HG03060 (cell line): Measurements from ENCODE around the gene SCD5.

Experiments
- ATAC-seq: cut with Tn5 transposase; IDR thresholded peaks from one replicate; pipeline ENCODE4 v1.9.1; 2021; ENCODE audit warnings: low read depth, moderate number of reproducible peaks; ENCODE audit not compliant: unreplicated experiment

The SCD5 gene

DNA sequence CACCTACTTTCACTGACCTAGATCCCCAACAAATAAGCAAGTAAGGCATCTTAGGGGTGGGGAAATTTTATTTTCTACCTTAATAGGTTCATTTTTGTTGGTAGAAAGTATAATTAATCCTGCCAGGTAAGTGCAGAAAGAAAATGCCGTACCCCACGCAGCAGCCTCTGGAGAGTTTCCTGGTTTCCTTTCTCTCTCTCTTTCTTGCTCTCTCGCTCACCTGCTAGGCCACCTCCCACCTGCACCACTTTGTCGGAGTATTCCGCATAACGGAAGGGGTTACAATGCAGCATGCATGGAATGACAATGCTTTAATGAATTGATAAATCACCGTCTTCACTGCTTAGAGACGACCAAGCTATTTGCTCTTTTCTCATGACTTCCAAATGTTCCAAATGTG is 101.0 kb downstream of the SCD5 start:
- ATAC-seq: no peak

DNA sequence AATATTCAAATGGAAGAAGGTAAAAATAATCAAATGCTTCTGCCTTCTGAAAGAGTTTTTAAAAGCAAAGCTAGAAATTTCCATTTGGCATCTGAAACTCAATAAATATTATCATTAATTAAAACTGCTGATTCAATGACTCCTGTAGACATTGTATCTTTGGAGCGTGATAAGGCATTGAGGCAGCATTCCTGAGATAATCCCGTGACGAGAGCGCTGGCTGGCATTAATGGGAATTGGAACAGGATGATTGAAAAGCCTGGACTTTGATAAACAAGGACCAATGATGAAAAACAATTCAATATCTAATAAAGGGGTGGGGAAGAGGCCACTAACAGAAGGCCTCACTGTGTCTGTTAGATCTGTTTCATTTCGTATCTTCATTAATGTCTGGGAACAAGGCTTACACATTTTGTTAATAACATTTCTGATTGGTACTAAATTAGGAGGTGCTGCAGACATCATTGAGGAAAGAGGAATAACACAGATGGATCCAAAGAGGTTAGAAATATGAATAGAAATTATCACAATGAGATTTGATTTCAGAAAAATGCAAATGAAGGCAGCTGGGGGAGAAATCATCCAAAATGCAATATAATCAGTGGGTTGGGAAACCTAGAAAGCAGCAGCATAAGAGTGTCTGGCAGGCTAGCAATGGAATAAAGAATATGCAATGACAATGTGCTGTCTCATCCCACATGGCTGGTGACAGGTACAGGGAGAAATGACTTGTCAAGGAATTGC is 102.3 kb downstream of the SCD5 start:
- ATAC-seq: no peak

DNA sequence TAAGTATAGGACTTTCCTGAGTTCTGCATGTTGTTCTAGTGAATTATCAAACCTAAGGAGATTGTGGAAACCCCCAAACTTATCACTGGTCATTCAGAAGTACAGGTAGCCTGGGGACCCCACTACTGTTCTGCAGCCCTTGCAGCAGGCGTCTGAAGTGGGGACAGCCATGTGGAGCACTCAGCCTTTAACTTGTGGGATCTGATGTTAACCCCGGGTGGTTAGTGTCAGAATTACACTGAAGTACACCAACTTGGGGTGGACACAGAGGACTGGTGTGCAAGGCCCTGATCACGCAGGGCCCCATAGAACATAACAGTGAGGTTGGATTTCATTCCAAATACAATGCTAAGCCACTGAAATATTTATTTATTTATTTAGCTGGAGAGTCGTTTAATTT is 103.7 kb downstream of the SCD5 start:
- ATAC-seq: no peak

DNA sequence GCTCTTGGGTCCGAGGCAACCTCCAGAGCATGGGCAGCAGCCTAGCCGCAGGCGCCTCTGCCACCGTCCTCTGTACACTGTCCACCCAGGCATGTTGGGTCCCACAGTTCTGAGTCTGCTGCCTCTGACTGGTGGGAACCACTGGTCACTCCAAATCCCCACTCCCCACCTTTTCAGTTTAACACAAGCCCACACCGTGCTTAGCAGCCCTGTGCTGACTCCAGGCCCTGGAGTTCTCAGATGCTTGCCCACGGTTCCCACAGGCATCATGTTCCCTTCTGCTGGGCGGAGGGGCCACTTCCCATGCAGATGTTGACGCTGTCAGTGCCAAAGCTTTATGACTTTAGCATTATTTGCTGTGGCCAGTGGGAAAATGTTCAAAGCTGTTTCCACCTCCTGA is 104.5 kb downstream of the SCD5 start:
- ATAC-seq: no peak

DNA sequence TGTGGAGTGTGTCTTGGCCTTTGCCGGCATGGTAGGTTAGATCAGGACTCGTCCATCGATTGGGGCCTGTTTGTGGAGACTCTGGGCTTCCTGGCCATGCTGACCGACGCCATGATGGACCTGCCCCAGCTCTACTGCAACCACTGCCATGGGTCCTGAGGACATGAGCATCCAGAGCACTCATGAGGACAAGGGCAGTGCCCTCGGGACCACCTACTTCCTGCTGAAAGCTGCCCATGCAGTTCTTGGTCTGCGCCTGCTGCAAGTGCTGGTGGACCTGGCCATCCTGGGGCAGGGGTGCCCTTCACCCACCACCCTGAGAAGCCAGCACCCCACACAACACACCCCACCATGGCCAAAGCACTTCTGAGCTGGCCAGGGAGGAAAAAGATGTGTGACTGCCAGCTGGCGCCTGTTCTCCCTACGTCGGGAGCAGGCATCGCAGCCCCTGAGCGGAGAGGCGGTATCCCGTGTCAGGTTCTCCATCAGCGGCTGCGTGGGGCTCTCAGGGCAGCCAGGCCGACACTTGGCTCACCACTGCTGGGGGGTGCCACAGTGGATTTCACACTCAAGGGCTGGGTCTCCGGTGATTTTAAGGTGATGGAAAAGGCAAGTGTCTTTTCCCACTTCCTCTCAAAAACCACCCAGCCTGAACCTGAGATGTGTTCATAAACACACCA is 106.4 kb downstream of the SCD5 start:
- no peak for ATAC-seq

DNA sequence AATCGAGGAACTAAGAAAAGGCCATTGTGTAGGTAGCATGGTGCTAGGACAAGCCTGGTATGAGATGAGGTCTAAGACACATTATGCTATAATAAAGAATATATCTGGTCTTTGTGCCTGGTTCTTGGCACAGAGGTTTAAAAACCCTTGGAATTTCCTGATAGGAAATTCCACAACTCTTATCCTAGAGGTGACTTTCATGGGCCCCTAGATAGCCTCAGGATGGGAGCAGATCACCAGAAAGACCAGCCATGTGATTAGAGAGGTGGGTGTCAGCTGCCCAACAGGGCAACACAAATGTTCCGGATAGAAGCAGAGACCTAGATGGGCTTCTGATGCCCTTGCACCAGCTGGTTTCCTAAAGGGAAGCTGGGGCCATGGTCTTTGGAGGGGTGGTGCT is 107.2 kb downstream of the SCD5 start:
- no peak for ATAC-seq

DNA sequence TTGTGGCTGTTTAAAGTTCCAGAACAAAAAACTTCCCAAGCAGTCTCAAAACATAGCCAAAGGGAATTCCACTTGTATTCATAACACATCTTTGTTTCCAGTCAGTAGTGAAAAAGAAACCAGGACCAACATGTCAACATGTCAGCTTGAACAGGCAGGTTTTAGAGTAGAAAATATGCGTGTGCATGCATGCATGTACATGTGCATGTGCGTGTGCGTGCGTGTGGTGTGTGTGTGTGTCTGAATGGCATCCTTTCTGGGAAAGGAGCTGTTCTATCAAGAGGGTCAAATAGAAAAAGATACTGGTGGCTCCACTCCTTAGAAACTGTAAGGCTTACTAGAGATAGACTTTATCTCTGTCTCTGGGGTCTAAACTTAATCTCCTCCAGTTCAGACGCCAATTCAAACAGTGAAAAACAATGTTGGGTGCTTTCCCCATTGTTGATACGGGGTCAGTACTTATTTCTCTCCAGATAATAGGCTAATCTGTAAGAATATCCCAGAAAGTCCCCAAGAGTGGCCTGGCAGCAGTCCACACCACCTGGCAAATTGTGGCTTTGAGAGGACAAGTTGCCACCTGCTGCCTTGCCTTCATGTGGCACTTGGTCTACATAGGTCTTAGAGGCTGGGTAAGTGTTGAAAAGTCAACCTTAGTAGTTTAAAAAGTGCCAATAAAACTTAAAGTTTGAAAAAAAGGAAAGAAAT is 110.4 kb downstream of the SCD5 start:
- ATAC-seq: no peak

DNA sequence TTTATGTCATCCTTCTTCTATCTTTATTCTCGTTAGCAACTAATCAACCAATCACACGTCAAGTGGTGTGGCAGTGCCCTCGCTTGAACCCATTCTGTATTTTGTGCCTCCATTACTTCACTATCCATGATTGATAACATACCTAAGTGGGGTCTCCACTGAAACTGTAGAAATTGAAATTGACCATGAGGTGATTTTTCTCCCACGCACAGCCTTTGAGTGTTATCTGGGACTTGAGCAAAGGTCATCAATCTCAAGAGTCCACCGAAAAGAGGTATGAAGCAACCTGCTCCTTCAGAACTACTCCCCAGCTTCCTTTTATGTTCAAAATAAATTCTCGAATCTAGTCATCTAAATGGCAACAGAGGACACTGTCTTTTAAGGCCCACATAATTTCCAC is 111.1 kb downstream of the SCD5 start:
- ATAC-seq: no peak

DNA sequence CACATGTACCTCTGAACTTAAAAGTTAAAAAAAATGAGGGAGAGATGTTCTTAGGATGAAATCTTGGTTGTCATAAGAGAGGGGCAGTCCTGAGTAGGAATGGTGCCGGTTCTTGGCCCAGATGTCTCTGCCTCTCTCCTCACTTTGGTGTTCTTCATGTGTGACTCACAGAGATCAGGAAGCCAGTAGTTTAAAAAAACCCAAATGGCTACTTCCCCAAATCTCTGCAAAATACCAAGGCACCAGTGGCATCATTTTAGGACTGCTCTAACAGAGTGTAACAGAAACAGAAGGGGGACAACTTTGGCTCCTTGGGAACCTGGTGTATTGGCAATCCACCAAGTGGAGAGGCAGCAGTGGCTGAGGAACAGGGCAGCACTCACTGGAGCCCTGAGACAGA is 116.8 kb downstream of the SCD5 start:
- ATAC-seq: no peak

DNA sequence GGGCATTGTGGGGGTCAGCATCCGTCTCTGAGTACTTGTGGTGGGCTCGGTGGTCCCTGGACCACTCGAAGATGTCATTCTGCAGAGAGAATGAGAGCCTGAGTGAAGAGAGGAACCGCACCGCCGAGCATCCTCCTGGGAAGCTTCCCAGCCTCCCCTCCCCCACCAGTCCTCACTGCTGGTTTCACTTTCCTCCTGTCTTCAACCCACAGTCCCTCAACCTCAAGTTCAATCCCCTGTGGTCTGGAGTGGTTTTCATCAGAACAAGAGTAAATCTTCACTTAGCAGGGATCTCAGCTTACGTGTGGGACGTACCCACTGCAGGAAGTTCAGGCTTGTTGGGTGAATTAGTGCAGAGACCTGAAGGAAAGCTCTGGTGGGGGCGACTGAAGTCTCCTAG is 117.8 kb downstream of the SCD5 start:
- no peak for ATAC-seq

DNA sequence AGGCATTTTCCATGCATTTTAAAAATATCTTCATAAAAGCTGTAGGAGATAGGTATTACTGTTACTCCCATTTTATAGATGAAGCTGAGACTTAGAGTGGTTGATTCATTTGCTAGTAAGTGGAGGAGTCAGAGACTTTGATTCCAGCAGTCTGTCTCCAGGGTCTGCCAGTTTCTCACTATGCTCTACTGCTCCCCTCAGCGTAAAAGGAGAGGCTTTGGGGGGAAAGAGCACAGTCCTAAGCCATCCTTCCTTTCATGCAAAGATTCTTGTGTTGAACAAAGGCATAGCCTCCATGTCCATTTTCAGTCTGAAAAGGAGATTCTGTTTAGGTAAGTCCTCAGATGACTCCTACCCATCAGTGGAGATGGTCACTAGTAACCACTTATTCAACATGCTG is 119.1 kb downstream of the SCD5 start:
- ATAC-seq: no peak

DNA sequence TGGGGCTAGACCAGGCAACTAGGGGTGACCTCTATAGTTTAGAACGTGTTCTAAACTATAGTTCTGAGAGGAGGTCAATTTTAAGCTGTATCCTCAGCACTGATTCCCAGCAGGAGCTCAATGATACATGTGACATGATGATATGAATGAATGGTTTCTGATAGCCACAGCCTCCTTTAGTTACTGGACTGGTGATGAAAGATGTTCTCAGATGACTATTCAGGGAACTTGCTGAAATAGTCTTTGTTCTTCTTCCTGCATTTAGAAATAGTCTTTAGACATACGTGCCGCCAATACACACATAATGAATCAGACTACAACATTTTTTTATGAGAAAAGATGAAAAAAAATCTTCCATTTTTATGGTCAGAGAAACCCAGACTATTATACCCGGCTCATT is 120.5 kb downstream of the SCD5 start:
- no peak for ATAC-seq

DNA sequence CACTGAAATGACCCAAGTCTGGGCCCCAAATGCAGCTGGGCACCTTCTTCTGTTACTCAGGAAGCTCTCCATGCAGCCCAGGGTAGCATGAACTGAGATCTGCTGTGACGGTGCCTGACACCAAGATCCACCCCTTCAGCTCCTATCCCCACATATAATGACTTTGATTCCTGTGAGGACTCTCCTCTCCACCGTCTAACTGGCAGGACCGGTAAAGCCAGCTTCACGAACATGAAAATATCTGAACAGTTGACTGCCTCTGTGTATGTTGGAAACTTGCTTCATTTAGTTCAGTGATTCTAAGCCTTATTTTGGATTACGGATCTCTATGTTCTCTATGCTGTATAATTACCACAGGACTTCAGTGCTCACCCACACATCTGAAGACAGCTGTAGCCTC is 121.3 kb downstream of the SCD5 start:
- no peak for ATAC-seq

DNA sequence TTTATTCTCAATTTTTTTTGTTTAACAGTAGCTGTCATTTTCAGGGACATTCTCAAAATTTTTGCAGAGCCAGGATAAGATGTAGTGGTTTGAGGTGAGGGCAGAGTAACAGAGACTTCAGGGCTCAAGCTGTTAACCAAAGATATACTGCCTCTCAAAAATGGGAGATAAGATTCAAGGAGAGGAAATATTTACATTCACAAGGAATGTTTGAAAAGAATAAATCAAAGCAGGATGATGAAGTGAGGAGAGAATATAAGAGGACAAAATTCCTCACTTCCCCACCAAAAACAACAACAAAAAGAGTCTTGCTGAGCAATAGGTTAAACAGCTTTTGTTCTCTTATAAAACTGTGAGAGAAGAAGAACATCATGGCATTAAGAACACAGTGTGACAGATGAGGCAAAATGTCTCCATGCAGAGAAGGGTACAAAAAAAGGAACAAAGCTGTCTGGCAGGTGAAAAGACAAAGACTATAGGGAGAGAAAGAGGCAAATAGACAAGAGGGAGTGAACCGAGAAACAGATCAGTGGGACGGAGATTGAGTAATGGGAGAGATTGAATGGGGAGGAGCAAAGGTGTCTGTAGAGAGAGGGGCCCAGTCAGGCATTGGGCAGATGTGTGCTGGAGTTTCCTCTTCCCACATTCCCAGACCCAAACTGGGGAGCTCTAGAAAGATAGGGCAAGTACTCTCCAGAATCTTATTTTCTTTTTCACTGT is 130.7 kb downstream of the SCD5 start:
- ATAC-seq: no peak

DNA sequence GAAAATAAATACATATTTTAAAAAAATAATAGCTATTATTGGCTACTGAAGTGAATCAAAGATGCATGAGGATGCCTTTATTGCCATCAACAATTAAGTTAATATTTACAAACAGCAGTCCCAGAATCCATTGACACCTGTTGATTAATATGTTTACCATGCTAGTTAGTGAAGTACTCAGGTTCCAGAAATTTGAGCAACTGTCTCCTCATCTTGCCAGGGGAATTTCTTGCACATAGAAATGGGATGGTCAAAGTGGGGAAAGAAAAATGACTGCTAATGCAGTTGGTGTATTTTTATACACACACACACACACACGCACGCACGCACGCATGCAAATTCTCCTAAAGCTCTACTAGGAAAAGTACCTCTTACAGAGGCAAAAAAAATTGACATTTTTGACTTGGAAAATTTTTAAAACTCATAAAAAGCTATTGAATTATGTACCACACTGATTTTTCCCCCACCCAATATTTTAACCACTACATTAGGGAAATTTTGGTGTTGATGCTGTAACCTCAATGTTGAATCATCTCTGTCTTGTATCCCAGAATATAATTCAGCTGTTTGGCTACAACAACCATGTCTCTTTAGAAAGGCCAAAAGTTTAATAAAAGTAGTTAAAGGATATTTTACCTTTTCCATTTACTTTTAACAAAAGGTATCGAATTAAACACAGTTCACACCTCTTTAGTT is 131.5 kb downstream of the SCD5 start:
- no peak for ATAC-seq

DNA sequence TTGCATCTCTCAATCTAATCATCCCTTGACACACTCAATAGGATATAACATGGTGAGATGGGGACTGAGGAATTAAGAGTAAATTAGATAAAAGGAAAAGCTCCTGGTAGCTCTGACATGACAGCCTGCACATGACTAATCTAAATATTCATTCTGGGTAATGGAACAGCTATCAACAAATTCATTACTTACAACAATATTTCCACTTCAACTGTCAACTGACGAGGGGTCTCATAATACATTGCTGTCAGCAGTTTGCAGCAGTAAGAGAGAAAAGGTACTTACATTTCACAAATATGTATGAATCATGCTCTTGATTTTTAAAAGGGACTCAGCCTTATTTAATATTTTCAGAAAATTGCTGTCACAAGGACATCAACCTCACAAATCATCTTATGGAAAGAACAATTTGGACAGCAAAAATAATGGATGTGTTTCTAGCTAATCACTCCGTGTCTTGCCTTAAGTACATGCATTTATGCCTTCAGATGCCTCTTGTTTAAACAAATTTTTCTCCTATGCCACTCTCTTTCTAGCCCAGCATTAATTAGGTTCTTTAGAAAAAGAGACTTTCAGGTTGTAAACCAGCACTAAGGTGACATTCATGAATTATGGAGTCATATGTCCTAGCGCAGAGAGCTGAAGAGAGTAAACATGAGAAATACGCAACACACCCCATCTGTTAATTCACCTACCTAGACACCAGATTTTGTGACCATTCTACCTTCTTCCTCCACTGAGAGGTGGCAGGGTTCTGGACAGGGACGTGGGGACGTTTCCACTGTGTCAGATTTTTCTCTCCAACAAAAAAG is 137.2 kb downstream of the SCD5 start:
- no peak for ATAC-seq

DNA sequence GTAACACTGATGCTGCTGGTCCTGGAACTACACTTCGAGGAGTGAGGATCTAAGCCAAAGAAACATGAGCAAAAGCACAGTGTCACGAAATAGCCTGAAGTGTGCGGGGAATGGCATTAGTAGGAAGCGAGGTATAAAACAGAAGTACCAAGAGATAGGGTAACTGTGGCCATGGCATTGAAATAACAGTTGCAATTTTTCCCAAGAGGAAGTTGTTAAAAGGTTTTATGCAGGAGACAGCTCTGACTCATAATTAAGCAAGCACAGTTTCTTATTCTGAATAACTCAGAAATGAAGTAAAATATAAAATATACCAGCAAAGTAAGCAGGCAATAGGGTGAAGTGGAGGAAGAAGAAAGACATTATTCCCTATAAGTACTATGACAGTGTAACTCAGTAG is 146.5 kb downstream of the SCD5 start:
- ATAC-seq: no peak

DNA sequence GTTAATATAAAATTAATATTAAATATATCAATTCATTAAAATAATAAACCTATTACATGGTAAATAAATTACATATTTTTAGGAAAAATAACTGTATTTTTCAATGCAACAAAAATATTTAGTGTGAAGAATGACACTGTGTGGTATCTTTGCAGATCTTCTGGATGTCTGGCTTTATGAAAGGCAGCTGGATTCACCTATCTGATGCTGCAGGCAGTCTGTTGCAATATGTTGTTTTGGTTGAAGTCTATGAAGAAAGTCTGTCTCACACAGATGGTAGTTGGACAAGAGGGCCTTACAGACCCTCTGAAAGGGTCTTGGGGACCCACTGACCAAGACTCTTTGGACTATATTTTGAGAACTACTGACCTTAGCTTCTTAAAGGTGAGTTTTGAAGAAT is 147.7 kb downstream of the SCD5 start:
- ATAC-seq: no peak

DNA sequence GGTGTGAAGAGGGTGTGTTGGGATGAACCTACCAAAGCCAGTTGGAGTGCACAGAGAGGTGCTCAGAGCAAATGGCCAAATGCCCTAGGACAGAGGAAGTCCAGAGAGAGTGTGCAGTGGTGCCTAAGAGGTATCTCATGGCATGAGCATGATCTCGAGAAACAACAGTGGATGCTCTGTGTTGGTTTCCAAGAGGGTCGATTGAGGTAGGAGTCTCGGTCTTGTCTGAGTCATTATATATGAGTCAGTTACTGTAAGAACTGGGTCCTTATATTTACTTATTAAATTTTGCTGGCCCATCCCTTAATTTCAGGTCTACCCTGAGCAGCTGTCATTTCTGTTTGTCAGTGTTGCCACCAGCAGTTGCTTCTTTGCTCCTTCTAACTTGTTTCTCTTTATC is 150.2 kb downstream of the SCD5 start:
- no peak for ATAC-seq
